ENCODE measurements around the gene SREBF2.
"Not testable (repeated sequence)": the region's sequence is repeated elsewhere in the genome, so short reads cannot be mapped to it uniquely, and the experiment has no call there.

Gene SREBF2

DNA sequence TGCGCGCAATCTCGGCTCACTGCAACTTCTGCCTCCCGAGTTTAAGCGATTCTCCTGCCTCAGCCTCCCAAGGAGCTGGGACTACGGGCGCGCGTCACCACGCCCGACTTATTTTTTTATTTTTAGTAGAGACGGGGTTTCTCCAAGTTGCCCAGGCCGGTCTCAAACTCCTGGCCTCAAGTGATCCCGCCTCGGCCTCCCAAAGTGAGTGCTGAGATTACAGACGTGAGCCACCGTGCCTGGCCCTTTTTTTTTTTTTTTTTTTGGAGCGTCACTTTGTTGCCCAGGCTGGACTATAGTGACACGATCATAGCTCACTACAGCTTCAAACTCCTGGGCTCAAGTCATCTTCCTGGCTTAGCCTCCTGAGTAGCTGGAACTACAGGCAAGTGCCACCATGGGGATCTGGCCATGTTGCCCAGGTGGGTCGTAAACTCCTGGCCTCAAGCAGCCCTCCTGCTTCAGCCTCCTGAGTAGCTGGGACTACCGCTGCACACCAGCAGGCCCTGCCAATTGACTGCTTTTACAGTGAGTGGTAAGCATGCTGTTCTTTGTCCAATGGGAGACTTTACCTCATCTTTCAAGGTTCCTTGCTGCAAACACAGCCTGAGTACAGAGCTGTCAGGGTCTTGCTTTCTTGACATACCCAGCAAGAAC, 114.6 kb downstream of the SREBF2 start:
- DNase-seq (ENCODE audit: low spot score): no peak

DNA sequence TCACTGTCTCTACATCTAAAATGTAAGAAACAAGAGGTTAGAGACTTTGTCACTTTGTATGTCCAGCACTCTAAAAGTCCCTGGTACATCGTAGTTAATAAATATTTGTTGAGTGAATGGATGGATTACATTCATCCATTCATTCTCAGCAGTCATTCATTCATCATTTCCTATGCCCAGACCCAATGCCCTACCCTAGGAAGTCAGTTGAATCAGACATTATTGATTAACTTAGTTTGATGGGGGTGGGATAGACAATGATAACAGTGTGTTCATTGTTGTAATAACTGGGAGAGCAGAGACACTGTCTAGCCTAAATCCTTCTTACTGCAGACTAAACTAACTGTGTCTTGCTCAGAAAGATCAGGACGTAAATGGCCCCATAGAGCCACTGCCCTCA, 115.2 kb downstream of the SREBF2 start:
- no peak for DNase-seq (ENCODE audit: low spot score)

DNA sequence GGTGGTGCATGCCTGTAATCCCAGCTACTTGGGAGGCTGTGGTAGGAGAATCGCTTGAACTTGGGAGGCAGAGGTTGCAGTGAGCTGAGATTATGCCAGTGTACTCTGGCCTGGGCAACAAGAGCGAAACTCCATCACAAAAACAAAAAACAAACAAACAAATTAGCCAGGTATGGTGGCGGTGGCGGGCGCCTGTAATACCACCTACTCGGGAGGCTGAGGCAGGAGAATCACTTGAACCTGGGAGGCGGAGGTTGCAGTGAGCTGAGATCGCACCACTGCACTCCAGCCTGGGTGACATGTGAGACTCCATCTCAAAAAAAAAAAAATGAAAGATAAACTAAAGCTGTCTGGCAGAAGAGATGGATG, 116.0 kb downstream of the SREBF2 start:
- DNase-seq (ENCODE audit: low spot score): not testable (repeated sequence)

DNA sequence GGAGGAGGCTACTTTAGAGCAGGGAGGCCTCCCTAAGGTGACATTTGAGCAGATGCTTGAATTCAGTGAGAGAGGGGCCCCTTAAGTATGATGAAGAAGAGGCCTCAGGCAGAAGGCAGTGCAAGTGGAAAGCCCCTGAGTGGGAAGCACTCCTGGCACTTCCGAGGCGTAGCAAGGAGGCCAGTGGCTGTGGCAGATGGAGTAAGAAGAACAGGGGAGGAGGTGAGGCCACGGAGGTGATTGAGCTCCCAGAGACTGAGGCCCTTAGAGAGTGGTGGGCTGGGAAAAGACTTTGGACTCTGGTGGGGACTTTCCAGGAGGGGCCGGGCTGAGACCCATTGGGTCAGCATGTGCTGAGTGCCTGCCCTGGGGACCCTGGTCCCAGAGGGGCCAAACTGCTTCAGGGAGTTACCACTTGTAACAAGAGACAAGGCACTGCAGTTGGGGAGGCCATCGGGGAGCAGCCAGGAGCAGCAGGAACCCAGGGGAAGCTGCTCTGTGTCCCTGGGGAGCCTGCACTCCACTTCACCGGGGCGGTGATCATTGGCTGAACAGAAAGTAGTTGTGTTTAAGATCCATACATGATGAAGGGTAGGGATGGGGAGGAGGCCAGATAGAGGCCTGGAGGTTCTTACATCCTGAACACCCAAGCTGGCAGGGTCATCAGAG, 116.5 kb downstream of the SREBF2 start:
- DNase-seq (ENCODE audit: low spot score): no peak

DNA sequence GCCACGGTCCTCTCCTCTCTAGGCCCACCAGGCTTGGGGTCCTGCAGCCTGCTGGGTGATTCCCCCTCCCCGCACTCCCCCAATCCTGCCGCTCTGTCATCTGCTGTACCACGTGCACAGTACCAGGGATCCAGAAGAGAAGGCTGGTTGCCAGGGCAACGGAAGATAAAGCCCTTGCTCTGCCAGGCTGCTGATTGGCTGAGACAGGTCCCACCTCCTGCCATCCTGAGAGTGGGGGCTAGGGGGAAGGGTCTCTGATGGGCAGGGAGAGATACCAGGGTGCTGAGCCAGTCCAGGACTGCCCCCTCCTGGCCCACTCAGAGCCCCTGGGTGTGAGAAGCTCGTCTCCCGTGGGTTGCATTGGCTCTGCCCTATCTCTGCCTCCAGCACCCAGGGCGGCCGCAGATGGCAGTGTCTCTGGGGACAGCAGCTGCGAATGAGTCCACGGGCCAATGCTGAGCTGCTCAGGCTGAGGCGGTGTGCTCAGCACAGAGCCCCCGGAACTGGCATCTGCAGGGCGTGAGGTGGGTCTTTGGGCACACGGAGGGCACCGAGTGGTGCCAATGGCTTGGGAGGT, 119.1 kb downstream of the SREBF2 start, which contains the start of gene SMIM45:
TSS of gene SMIM45 (plus strand) at position 253 of the 577 bp plus-strand sequence.
- no peak for DNase-seq (ENCODE audit: low spot score)

DNA sequence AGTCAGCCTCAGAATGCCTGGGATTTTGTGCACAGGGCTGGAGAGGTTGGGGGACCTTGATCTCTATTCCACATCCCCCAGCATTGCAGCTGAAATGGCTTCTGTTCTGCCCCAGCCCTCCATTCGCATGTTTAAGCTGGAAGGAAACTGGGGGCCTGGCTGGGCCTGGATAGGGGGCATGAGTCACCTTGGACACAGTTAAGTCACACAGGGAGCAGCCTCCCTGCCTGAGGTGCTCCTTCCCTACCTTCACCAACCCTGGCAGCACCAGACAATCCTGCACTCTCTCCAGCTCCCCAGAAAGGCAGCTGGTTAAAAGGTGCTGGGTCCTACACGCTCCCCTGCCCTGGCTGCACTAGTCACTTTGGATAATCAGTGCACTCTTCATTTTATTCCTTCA, 119.8 kb downstream of the SREBF2 start:
- no peak for DNase-seq (ENCODE audit: low spot score)

Data from left forelimb (tissue), 1 donor.